ENCODE data around the gene NLRP10.

Gene NLRP10

GRCh38 chr11:8003187-8003586 lies 37.9 kb upstream of the NLRP10 start:
- no peaks in the 10 kb centered on the region for H3K9me2 ChIP-seq (ENCODE audit: low read depth, low read length)
- peaks cover 16% of the 10 kb centered on the region for H3K36me3 ChIP-seq (ENCODE audit: insufficient read depth, low read length)
- no peak overlapping the region for H2AFZ ChIP-seq (ENCODE audit: low read length)
- H3K4me1 ChIP-seq (ENCODE audit: insufficient read depth, low read length, severe bottlenecking) = no peaks in the 10 kb centered on the region
- H3F3A ChIP-seq (ENCODE audit: insufficient read depth, low read length) = no peaks in the 10 kb centered on the region
- H3K4me3 ChIP-seq (ENCODE audit: low read depth, low read length, poor library complexity, severe bottlenecking) = no peak overlapping the region
- H3K27me3 ChIP-seq (ENCODE audit: insufficient read depth, low read length) = no peaks in the 10 kb centered on the region
- H3K9ac ChIP-seq (ENCODE audit: low read length) = no peak overlapping the region
- no peak overlapping the region for H3K4me2 ChIP-seq (ENCODE audit: low read length)
- no peak overlapping the region for H3K27ac ChIP-seq (ENCODE audit: low read depth, low read length, poor library complexity, severe bottlenecking)
- TF ChIP-seq CTCF (IDR thresholded peaks at IDR 0.05; ENCODE audit: low read length) (no peak), EZH2 (IDR thresholded peaks at IDR 0.05; ENCODE audit: borderline replicate concordance, low read length) (no peak)
- H3K79me2 ChIP-seq (ENCODE audit: insufficient read depth, low read length) = no peaks in the 10 kb centered on the region
- no peaks in the 10 kb centered on the region for H4K20me1 ChIP-seq (ENCODE audit: insufficient read depth, low read length)
- no peaks in the 10 kb centered on the region for H3K9me3 ChIP-seq (ENCODE audit: low read length)

GRCh38 chr11:8002676-8003075 lies 37.4 kb upstream of the NLRP10 start:
- Histone ChIP-seq H3F3A (ENCODE audit: insufficient read depth, low read length) (no peaks in the 10 kb centered on the region), H3K4me3 (ENCODE audit: low read depth, low read length, poor library complexity, severe bottlenecking) (no peak overlapping the region), H3K79me2 (ENCODE audit: insufficient read depth, low read length) (no peaks in the 10 kb centered on the region), H3K36me3 (ENCODE audit: insufficient read depth, low read length) (peaks cover 21% of the 10 kb centered on the region), H2AFZ (ENCODE audit: low read length) (no peak overlapping the region), H4K20me1 (ENCODE audit: insufficient read depth, low read length) (no peaks in the 10 kb centered on the region), H3K27me3 (ENCODE audit: insufficient read depth, low read length) (no peaks in the 10 kb centered on the region), H3K27ac (ENCODE audit: low read depth, low read length, poor library complexity, severe bottlenecking) (no peak overlapping the region), H3K9me2 (ENCODE audit: low read depth, low read length) (no peaks in the 10 kb centered on the region), H3K4me2 (ENCODE audit: low read length) (no peak overlapping the region), H3K9me3 (ENCODE audit: low read length) (no peaks in the 10 kb centered on the region), H3K9ac (ENCODE audit: low read length) (no peak overlapping the region), H3K4me1 (ENCODE audit: insufficient read depth, low read length, severe bottlenecking) (no peaks in the 10 kb centered on the region)
- TF ChIP-seq EZH2 (IDR thresholded peaks at IDR 0.05; ENCODE audit: borderline replicate concordance, low read length) = no peak
- no peak for TF ChIP-seq CTCF (IDR thresholded peaks at IDR 0.05; ENCODE audit: low read length)

GRCh38 chr11:8000390-8000789 lies 35.1 kb upstream of the NLRP10 start:
- H3K4me2 ChIP-seq (ENCODE audit: low read length) = no peak overlapping the region
- H3F3A ChIP-seq (ENCODE audit: insufficient read depth, low read length) = no peaks in the 10 kb centered on the region
- peaks cover 44% of the 10 kb centered on the region for H3K36me3 ChIP-seq (ENCODE audit: insufficient read depth, low read length)
- no peaks in the 10 kb centered on the region for H3K9me3 ChIP-seq (ENCODE audit: low read length)
- H4K20me1 ChIP-seq (ENCODE audit: insufficient read depth, low read length) = no peaks in the 10 kb centered on the region
- no peaks in the 10 kb centered on the region for H3K9me2 ChIP-seq (ENCODE audit: low read depth, low read length)
- no peak overlapping the region for H3K27ac ChIP-seq (ENCODE audit: low read depth, low read length, poor library complexity, severe bottlenecking)
- H3K4me3 ChIP-seq (ENCODE audit: low read depth, low read length, poor library complexity, severe bottlenecking) = no peak overlapping the region
- H2AFZ ChIP-seq (ENCODE audit: low read length) = no peak overlapping the region
- no peaks in the 10 kb centered on the region for H3K4me1 ChIP-seq (ENCODE audit: insufficient read depth, low read length, severe bottlenecking)
- no peak for TF ChIP-seq CTCF (IDR thresholded peaks at IDR 0.05; ENCODE audit: low read length)
- TF ChIP-seq EZH2 (IDR thresholded peaks at IDR 0.05; ENCODE audit: borderline replicate concordance, low read length) = no peak
- H3K79me2 ChIP-seq (ENCODE audit: insufficient read depth, low read length) = no peaks in the 10 kb centered on the region
- no peak overlapping the region for H3K9ac ChIP-seq (ENCODE audit: low read length)
- no peaks in the 10 kb centered on the region for H3K27me3 ChIP-seq (ENCODE audit: insufficient read depth, low read length)
